ENCODE data around the gene SH3BP1.

DNA sequence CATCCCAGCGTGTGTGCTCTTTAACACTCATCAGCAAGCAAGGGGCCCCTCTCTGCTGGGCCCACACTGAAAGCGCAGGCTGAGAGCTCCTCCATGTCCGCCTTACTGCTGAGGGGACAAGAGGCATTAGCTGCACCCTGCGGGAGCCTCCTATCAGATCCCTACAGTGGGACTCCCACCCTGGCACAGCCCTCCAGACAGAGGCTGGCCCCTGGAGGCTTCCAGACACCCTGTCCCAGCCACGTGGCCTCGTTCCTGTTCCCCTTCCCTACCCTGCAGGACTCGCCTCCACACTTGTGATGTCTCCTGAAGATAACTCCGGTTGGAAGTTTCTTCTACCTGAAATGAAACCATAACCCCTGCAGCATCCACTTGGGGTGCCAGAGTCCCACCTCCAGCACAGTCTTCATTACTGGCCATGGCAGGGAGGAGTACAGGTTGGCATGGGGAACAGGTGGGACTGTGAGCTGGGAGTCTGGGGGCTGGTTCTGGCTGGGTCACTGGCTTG lies 5.0 kb upstream of the SH3BP1 start:
- TF ChIP-seq, protein P1, sequence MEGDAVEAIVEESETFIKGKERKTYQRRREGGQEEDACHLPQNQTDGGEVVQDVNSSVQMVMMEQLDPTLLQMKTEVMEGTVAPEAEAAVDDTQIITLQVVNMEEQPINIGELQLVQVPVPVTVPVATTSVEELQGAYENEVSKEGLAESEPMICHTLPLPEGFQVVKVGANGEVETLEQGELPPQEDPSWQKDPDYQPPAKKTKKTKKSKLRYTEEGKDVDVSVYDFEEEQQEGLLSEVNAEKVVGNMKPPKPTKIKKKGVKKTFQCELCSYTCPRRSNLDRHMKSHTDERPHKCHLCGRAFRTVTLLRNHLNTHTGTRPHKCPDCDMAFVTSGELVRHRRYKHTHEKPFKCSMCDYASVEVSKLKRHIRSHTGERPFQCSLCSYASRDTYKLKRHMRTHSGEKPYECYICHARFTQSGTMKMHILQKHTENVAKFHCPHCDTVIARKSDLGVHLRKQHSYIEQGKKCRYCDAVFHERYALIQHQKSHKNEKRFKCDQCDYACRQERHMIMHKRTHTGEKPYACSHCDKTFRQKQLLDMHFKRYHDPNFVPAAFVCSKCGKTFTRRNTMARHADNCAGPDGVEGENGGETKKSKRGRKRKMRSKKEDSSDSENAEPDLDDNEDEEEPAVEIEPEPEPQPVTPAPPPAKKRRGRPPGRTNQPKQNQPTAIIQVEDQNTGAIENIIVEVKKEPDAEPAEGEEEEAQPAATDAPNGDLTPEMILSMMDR (IDR thresholded peaks at IDR 0.05; ENCODE audit: low read depth, low read length) = peak; percentile 44
- TF ChIP-seq EZH2phosphoT487 (IDR thresholded peaks at IDR 0.05; ENCODE audit: low read depth) = no peak
